Omental fat pad (tissue), 4 donors: Measurements from ENCODE around the gene NAIF1. TPM values are rescaled to one million over a fixed set of nuclear protein-coding genes. Genes with fewer than 3 reads are reported as not detected.
"Not testable (repeated sequence)": the region's sequence is repeated elsewhere in the genome, so short reads cannot be mapped to it uniquely, and the experiment has no call there.

Experiments
- ATAC-seq: fragments of 150-250 bp; one replicate; pipeline ENCODE4 v1.9.1; 2016; ENCODE audit warnings: mild to moderate bottlenecking, moderate library complexity; ENCODE audit not compliant: low FRiP score
- DNase-seq: peaks from one replicate; pipeline ENCODE4 v3.0.0-alpha.2; 2019; ENCODE audit warnings: low spot score
- CTCF ChIP-seq, 3 donors: fragments of 450-650 bp; IDR thresholded peaks; one replicate each; pipeline ENCODE4 v1.5.1; 2016 to 2017; ENCODE audit warnings: antibody characterized with exemption in 3 of 3, mild to moderate bottlenecking in 3 of 3, moderate library complexity in 2 of 3
- total RNA-seq, 4 donors: library from RNA; depleted of rRNA; stranded (reverse); fragments of >200 nt; gene quantifications; one replicate each; pipeline ENCODE4 v1.1.0, GENCODE V29; 2016

NAIF1 gene
- total RNA-seq, 4 donors from 2014 or later = 5.3 to 13.1 (median 6.7) TPM

- ATAC-seq (no peak), DNase-seq (no peak)
- TF ChIP-seq CTCF (IDR thresholded peaks at IDR 0.05) = no peak
Observed at GRCh38 chr9:128026255-128026772, 40.8 kb downstream of the NAIF1 start.

GRCh38 chr9:128025736-128026135, 41.4 kb downstream of the NAIF1 start:
- no peak for ATAC-seq
- no peak for DNase-seq
- no peak for TF ChIP-seq CTCF (IDR thresholded peaks at IDR 0.05)

- no peak for ATAC-seq
- no peak for DNase-seq
- TF ChIP-seq CTCF (IDR thresholded peaks at IDR 0.05) = no peak
Observed at GRCh38 chr9:128024761-128025308, 42.3 kb downstream of the NAIF1 start.

- not testable (repeated sequence) for ATAC-seq, DNase-seq
Observed at GRCh38 chr9:128023671-128024070, 43.4 kb downstream of the NAIF1 start.

- ATAC-seq (no peak), DNase-seq (no peak)
- TF ChIP-seq CTCF (IDR thresholded peaks at IDR 0.05) = no peak
Observed at GRCh38 chr9:128022886-128023285, 44.2 kb downstream of the NAIF1 start.

GRCh38 chr9:128021098-128021497, 46.0 kb downstream of the NAIF1 start:
- TF ChIP-seq CTCF (IDR thresholded peaks at IDR 0.05) = no peak
- no peak for ATAC-seq
- DNase-seq = no peak

GRCh38 chr9:128020692-128021091, 46.4 kb downstream of the NAIF1 start:
- ATAC-seq (no peak), DNase-seq (no peak)
- TF ChIP-seq CTCF (IDR thresholded peaks at IDR 0.05) = no peak
